Measurements from ENCODE around the gene SETBP1.

- no peak for TF ChIP-seq CTCF (conservative IDR thresholded peaks at IDR 0.05; ENCODE audit: low read depth, low read length)
- no peak for TF ChIP-seq EZH2 (IDR thresholded peaks at IDR 0.05; ENCODE audit: borderline replicate concordance, low read depth, low read length, poor library complexity, severe bottlenecking)
Observed at GRCh38 chr18:45116116-45116515, 435.4 kb downstream of the SETBP1 start.
